Esophagus squamous epithelium (tissue), 5 donors: Measurements from ENCODE around the gene PLEKHO1. TPM values are rescaled to one million over a fixed set of nuclear protein-coding genes. Genes with fewer than 3 reads are reported as not detected.
"Not testable (repeated sequence)": the region's sequence is repeated elsewhere in the genome, so short reads cannot be mapped to it uniquely, and the experiment has no call there.

ENCODE experiments used
- DNase-seq: peaks from one replicate; lab custom pipeline; 2025; lab: John Stamatoyannopoulos, UW
- H3K27ac ChIP-seq, 4 donors: fragments of 200-600 bp; sonication (generic); one replicate each; pipeline ENCODE4 v1.5.1; 2016 to 2019; ENCODE audit warnings: mild to moderate bottlenecking in 1 of 4
- H3K27me3 ChIP-seq, 4 donors: fragments of 200-600 bp; sonication (generic); 1 replicate in 3 of 4; 2 replicates in 1 of 4; pipeline versions ENCODE4 v1.5.1 to v1.6.0; 2017 to 2021; ENCODE audit warnings: antibody characterized with exemption in 1 of 4
- H3K36me3 ChIP-seq, 3 donors: fragments of 200-600 bp; sonication (generic); one replicate each; pipeline ENCODE4 v1.5.1; 2016 to 2019
- H3K4me1 ChIP-seq, 3 donors: fragments of 200-600 bp; sonication (generic); one replicate each; pipeline ENCODE4 v1.5.1; 2017 to 2019
- H3K4me3 ChIP-seq, 4 donors: fragments of 200-600 bp; sonication (generic); 1 replicate in 3 of 4; 2 replicates in 1 of 4; pipeline ENCODE4 v1.5.1; 2016 to 2019; ENCODE audit warnings: mild to moderate bottlenecking in 2 of 4, moderate library complexity in 1 of 4
- H3K9me3 ChIP-seq, 3 donors: fragments of 200-600 bp; sonication (generic); one replicate each; pipeline ENCODE4 v1.5.1; 2016 to 2019
- CTCF ChIP-seq, 6 experiments: fragments of 450-650 bp in 4 of 6; fragments of 200-600 bp in 2 of 6; sonication (generic) in 2 of 6; IDR thresholded peaks; one replicate each; pipeline ENCODE4 v1.5.1; 2016 to 2019; ENCODE audit warnings: antibody characterized with exemption in 6 of 6, mild to moderate bottlenecking in 4 of 6, moderate library complexity in 4 of 6
- POLR2A ChIP-seq, 4 donors: fragments of 450-650 bp; IDR thresholded peaks; one replicate each; pipeline ENCODE4 v1.6.1; 2017; ENCODE audit warnings: antibody characterized with exemption in 4 of 4, mild to moderate bottlenecking in 4 of 4, moderate library complexity in 3 of 4
- WGBS, 2 donors: methylation state at CpG; one replicate each; pipeline ENCODE4 v1.1.5; 2018; 5-methylcytosine and 5-hydroxymethylcytosine counted together
- intact Hi-C: fragments of 100-400 bp; cut with DNase I; formaldehyde crosslinking; loops from one replicate; pipeline ENCODE4 v1.15.0; 2022
- total RNA-seq, 4 donors: library from RNA; depleted of rRNA; stranded (reverse); fragments of >200 nt; gene quantifications; one replicate each; pipeline ENCODE4 v1.1.0, GENCODE V29; 2016
- donor health status: DM: yes; HTN: yes; CAD: no.

PLEKHO1 gene
- total RNA-seq, 4 donors from 2014 or later = 6.0 to 46.9 (median 13.3) TPM

GRCh38 chr1:150127464-150127863, 22.3 kb upstream of the PLEKHO1 start:
- intact Hi-C loops = no loop called here
- no peaks in the 10 kb centered on the region for H3K4me1 ChIP-seq
- TF ChIP-seq CTCF (IDR thresholded peaks at IDR 0.05) (no peak), POLR2A (IDR thresholded peaks at IDR 0.05) (no peak)
- H3K27me3 ChIP-seq = no peaks in the 10 kb centered on the region
- H3K9me3 ChIP-seq = no peaks in the 10 kb centered on the region
- H3K36me3 ChIP-seq = peaks cover 0 to 18% (median 0%) of the 10 kb centered on the region in 3 donors
- H3K4me3 ChIP-seq = no peak overlapping the region
- no peak overlapping the region for H3K27ac ChIP-seq
- DNase-seq = no peak

- intact Hi-C loops = no loop called here
- 86 to 93% methylated on average over 7 of the region's 7 CpGs for WGBS, 2 donors
Observed at GRCh38 chr1:150127868-150128267, 21.8 kb upstream of the PLEKHO1 start.

GRCh38 chr1:150132372-150132771, 17.3 kb upstream of the PLEKHO1 start:
- Histone ChIP-seq H3K27me3 (no peaks in the 10 kb centered on the region), H3K4me1 (no peaks in the 10 kb centered on the region), H3K27ac (no peak overlapping the region), H3K9me3 (no peaks in the 10 kb centered on the region), H3K4me3 (no peak overlapping the region), H3K36me3 (peaks cover 0 to 11% (median 0%) of the 10 kb centered on the region in 3 donors)
- WGBS, 2 donors = 82 to 96% methylated on average over 1 of the region's 1 CpG
- TF ChIP-seq CTCF (IDR thresholded peaks at IDR 0.05) (no peak), POLR2A (IDR thresholded peaks at IDR 0.05) (no peak)
- DNase-seq = no peak
- intact Hi-C loops = no loop called here

More at GRCh38 chr1:150127868-150128267, 21.8 kb upstream of the PLEKHO1 start:
- Histone ChIP-seq H3K4me1 (no peaks in the 10 kb centered on the region), H3K9me3 (no peaks in the 10 kb centered on the region), H3K27ac (no peak overlapping the region), H3K27me3 (no peaks in the 10 kb centered on the region), H3K36me3 (peaks cover 0 to 18% (median 0%) of the 10 kb centered on the region in 3 donors), H3K4me3 (no peak overlapping the region)
- no peak for TF ChIP-seq CTCF (IDR thresholded peaks at IDR 0.05)
- no peak for TF ChIP-seq POLR2A (IDR thresholded peaks at IDR 0.05)
- DNase-seq = no peak

GRCh38 chr1:150134537-150134936, 15.2 kb upstream of the PLEKHO1 start:
- Histone ChIP-seq H3K36me3 (peaks cover 0 to 5% (median 0%) of the 10 kb centered on the region in 3 donors), H3K27me3 (no peaks in the 10 kb centered on the region), H3K4me1 (no peaks in the 10 kb centered on the region), H3K4me3 (no peak overlapping the region), H3K9me3 (no peaks in the 10 kb centered on the region), H3K27ac (no peak overlapping the region)
- no peak for DNase-seq
- intact Hi-C loops = no loop called here
- no peak for TF ChIP-seq CTCF (IDR thresholded peaks at IDR 0.05)
- no peak for TF ChIP-seq POLR2A (IDR thresholded peaks at IDR 0.05)
- 90 to 95% methylated on average over 1 of the region's 1 CpG for WGBS, 2 donors

DNA sequence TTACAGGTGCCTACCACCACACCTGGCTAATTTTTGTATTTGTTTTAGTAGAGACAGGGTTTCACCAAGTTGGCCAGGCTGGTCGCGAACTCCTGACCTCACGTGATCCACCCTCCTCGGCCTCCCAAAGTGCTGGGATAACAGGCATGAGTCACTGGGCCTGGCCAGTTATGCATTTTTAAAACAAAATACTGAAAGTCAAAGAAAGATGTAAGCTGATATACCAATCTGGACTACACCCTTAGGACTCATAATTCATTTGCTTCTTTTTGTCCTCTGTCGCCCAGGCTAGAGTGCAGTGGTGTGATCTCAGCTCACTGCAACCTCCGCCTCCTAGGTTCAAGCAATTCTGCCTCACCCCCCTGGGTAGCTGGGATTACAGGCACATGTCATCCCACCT, 14.3 kb upstream of the PLEKHO1 start:
- 93 to 94% methylated on average over 5 to 6 of the region's 6 CpGs for WGBS, 2 donors
- H3K36me3 ChIP-seq, H3K27ac ChIP-seq, intact Hi-C loops, H3K27me3 ChIP-seq, H3K4me1 ChIP-seq, H3K9me3 ChIP-seq, DNase-seq, H3K4me3 ChIP-seq: not testable (repeated sequence)

DNA sequence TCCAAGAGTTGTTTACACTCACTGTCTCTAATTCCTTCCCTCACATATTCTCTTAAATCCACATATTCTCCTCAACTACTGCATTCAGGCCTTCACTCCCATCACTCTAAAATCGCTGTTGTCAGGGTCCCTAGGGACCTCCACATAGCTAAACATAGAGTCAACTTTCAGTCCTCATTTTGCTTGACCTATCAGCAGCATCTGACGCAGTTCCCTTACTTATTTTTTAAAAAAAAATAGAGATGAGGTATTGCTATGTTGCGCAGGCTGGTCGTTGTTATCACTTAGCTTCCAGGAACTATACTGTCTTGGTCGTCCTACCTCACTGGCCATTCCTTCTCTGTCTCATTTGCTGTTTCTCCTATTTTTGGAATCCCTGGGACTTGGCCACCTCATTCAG, 11.7 kb upstream of the PLEKHO1 start:
- Histone ChIP-seq H3K27ac (no peak overlapping the region), H3K36me3 (peaks cover 0 to 11% (median 0%) of the 10 kb centered on the region in 3 donors), H3K9me3 (no peaks in the 10 kb centered on the region), H3K4me1 (no peaks in the 10 kb centered on the region), H3K27me3 (no peaks in the 10 kb centered on the region), H3K4me3 (no peak overlapping the region)
- DNase-seq = no peak
- intact Hi-C loops = no loop called here
- 79 to 87% methylated on average over 5 of the region's 5 CpGs for WGBS, 2 donors
- no peak for TF ChIP-seq POLR2A (IDR thresholded peaks at IDR 0.05)
- TF ChIP-seq CTCF (IDR thresholded peaks at IDR 0.05) = no peak
